Calu3 (cell line): ENCODE results near the gene CFAP97D2. TPM values are rescaled to one million over a fixed set of nuclear protein-coding genes. Genes with fewer than 3 reads are reported as not detected.

Source experiments
- BruUV-seq: library from RNA; stranded (reverse); fragments of 400-500 nt; replicated peaks from 2 replicates; lab custom pipeline; 2021; lab: Mats Ljungman, UMichigan
- CTCF ChIA-PET: fragments of 300-600 bp; sonication (Branson Sonifier 250); formaldehyde crosslinking; loops from one replicate; lab custom pipeline; 2022; ENCODE audit warnings: antibody characterized with exemption; lab: Charles Lee
- DNase-seq: peaks from one replicate; pipeline ENCODE4 v3.0.0; 2022
- H3K27ac Mint-ChIP-seq: one replicate; pipeline ENCODE4 v1.8.0; 2022; ENCODE audit warnings: mixed read lengths; ENCODE audit not compliant: unreplicated experiment
- H3K27me3 Mint-ChIP-seq: one replicate; pipeline ENCODE4 v1.8.0; 2022; ENCODE audit warnings: mixed read lengths; ENCODE audit not compliant: unreplicated experiment
- H3K36me3 Mint-ChIP-seq: one replicate; pipeline ENCODE4 v1.8.0; 2022; ENCODE audit warnings: mild to moderate bottlenecking, moderate library complexity, mixed read lengths; ENCODE audit not compliant: insufficient read depth, unreplicated experiment
- H3K4me1 Mint-ChIP-seq: one replicate; pipeline ENCODE4 v1.8.0; 2022; ENCODE audit warnings: mild to moderate bottlenecking, low read depth, mixed read lengths; ENCODE audit not compliant: unreplicated experiment
- H3K4me3 Mint-ChIP-seq: one replicate; pipeline ENCODE4 v1.8.0; 2022; ENCODE audit warnings: mild to moderate bottlenecking, low read depth, moderate library complexity, mixed read lengths; ENCODE audit not compliant: unreplicated experiment
- H3K9me3 Mint-ChIP-seq: one replicate; pipeline ENCODE4 v1.8.0; 2022; ENCODE audit warnings: low read depth, mixed read lengths; ENCODE audit not compliant: unreplicated experiment
- intact Hi-C: fragments of 100-400 bp; cut with micrococcal nuclease; formaldehyde crosslinking; loops from one replicate; pipeline ENCODE4 v1.10.0; 2022; ENCODE audit not compliant: unreplicated experiment
- total RNA-seq: library from RNA; stranded (reverse); gene quantifications from 2 replicates; pipeline ENCODE4 v1.2.3, GENCODE V29; 2022
- TF ChIP-seq, protein P1 (sequence below): fragments of 200-600 bp; IDR thresholded peaks from one replicate; pipeline ENCODE4 v1.8.0; 2022; ENCODE audit warnings: antibody characterized with exemption; ENCODE audit not compliant: unreplicated experiment

Gene CFAP97D2
- total RNA-seq, 1 experiment from 2014 or later, result not detected

DNA sequence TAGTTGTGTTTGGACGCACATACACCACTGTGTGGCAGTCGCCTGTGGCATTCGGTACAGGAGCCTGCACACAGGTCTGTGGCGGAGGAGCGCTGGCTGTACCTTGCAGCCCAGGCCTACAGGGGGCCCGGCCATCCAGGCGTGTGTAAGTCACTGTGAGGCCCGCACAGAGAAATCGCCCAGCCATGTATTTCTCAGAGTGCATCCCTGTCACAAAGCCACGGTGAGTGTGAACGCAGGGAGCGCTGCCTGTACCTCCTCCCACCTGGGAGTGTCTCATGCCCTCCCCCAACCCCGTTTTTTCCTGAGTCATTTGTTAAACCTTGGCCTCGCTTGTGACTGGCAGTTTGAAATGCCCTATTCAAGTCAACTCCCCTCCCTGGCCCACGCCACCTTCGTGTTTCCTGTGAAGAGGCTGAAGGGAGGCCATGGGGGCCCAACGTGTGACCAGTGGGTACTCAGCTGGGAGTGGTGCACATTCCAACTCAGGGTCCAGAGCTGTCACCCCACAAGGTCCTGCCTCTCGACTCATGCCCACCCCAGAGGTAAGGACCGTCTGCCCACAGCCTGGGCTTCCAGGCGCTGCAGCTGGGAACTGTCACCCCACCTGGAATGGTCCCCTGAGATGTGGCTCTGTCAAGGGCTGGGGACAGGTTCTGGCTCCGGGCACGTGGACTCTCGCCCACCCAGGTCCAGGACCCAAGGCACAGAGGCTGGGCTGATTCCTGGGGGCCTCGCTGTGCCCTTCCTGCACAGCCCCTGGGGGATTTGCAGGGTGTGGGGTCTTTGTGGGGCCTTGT is 35.1 kb upstream of the CFAP97D2 start:
- intact Hi-C loops, result no loop called here
- Mint-ChIP-seq H3K27ac (no peak overlapping the region), H3K4me3 (no peak overlapping the region), H3K4me1 (no peaks in the 10 kb centered on the region), H3K9me3 (no peaks in the 10 kb centered on the region), H3K36me3 (no peaks in the 10 kb centered on the region), H3K27me3 (no peaks in the 10 kb centered on the region)
- no TSS peak for BruUV-seq
- TF ChIP-seq, protein P1, sequence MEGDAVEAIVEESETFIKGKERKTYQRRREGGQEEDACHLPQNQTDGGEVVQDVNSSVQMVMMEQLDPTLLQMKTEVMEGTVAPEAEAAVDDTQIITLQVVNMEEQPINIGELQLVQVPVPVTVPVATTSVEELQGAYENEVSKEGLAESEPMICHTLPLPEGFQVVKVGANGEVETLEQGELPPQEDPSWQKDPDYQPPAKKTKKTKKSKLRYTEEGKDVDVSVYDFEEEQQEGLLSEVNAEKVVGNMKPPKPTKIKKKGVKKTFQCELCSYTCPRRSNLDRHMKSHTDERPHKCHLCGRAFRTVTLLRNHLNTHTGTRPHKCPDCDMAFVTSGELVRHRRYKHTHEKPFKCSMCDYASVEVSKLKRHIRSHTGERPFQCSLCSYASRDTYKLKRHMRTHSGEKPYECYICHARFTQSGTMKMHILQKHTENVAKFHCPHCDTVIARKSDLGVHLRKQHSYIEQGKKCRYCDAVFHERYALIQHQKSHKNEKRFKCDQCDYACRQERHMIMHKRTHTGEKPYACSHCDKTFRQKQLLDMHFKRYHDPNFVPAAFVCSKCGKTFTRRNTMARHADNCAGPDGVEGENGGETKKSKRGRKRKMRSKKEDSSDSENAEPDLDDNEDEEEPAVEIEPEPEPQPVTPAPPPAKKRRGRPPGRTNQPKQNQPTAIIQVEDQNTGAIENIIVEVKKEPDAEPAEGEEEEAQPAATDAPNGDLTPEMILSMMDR, result no peak
- CTCF ChIA-PET, result no interaction called here
- DNase-seq, result no peak

DNA sequence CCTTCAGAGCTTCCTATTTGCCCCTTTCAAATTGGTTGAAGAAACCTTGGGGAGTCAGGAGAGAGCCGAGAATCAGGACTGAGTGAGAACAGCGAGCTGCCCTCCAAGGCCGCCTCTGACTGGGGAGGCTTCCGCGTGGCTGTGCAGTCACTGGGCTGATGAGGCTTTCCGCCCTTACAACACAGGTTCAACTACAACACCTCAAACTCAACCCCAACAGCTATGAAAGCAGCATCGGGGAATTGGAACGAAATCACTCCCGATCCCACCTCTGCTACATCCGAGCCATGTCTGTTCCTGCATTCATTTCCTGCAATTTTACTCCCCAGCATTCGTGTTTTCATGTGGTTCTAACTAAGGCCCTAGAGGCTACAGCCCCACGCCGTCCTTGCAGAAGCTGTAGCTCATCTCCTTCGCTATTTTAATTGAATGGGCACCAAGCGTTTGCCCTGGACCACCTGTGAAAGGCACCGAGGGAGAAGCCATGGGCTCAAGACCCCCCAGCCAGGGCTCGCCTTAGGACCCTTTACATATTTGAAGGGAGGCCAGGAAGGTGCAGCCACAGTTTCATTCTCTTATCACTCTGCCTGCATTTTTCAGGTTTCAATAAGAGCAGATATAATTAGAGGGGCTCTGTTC is 34.3 kb upstream of the CFAP97D2 start:
- Mint-ChIP-seq H3K4me3 (no peak overlapping the region), H3K36me3 (no peaks in the 10 kb centered on the region), H3K4me1 (no peaks in the 10 kb centered on the region), H3K9me3 (no peaks in the 10 kb centered on the region), H3K27ac (no peak overlapping the region), H3K27me3 (no peaks in the 10 kb centered on the region)
- CTCF ChIA-PET, result no interaction called here
- DNase-seq, result no peak
- intact Hi-C loops, result no loop called here
- BruUV-seq, result no TSS peak
- TF ChIP-seq, protein P1, result no peak

DNA sequence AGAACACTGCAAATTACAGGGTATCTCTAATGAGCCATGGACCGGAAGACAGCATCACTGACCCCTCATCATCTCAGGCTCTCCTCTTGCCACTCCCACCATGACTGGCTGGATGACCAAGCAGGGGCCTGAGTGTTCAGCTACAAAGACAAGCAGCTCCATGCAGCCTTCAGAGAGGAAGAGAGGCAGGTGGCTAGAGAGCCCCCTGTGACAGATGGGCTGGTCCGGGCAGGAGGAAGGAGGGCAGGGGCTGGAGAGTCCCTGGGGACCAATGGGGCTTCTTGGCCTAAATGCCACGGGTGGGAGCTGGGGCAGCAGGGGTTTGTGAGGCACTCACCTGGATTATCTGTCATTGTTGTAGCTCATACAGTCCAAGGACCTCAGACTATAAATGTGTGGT is 33.8 kb upstream of the CFAP97D2 start:
- Mint-ChIP-seq H3K4me3 (no peak overlapping the region), H3K36me3 (no peaks in the 10 kb centered on the region), H3K27ac (no peak overlapping the region), H3K27me3 (no peaks in the 10 kb centered on the region), H3K4me1 (no peaks in the 10 kb centered on the region), H3K9me3 (no peaks in the 10 kb centered on the region)
- TF ChIP-seq, protein P1, result no peak
- no TSS peak for BruUV-seq
- intact Hi-C loops, result no loop called here
- DNase-seq, result no peak
- CTCF ChIA-PET, result no interaction called here

DNA sequence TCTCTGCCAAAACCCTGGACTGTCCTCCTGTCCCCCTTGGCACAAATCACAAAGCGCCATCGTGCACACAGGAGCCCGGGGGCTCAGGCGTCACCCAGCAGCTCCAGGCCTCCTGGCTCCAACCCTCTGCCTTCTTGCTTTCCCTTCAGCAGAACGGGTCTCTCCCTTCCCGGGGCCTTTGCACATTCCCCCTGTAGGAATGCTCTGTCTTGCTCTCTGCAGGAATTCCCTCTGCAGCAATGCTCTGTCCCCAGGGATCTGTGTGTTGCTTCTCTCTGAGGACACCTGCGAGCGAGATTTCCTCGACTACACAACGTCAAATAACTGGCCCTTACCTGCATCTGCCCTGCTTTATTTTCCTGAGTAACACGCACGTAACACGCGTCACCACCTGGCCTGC is 33.3 kb upstream of the CFAP97D2 start:
- intact Hi-C loops, result no loop called here
- Mint-ChIP-seq H3K4me1 (no peaks in the 10 kb centered on the region), H3K27me3 (no peaks in the 10 kb centered on the region), H3K36me3 (no peaks in the 10 kb centered on the region), H3K27ac (no peak overlapping the region), H3K4me3 (no peak overlapping the region), H3K9me3 (no peaks in the 10 kb centered on the region)
- no TSS peak for BruUV-seq
- TF ChIP-seq, protein P1, result no peak
- CTCF ChIA-PET, result no interaction called here
- DNase-seq, result no peak
